ENCODE data around the gene RIMBP3C. TPM values are rescaled to one million over a fixed set of nuclear protein-coding genes. Genes with fewer than 3 reads are reported as not detected.
"Not testable (repeated sequence)": the region's sequence is repeated elsewhere in the genome, so short reads cannot be mapped to it uniquely, and the experiment has no call there.

Gene RIMBP3C
- total RNA-seq, 4 donors from 2014 or later: under 0.01 to 0.59 (median 0.25) TPM

- no peaks in the 10 kb centered on the region for H3K9me3 ChIP-seq
- peaks cover 0 to 21% (median 0%) of the 10 kb centered on the region in 3 donors for H3K36me3 ChIP-seq
- no peaks in the 10 kb centered on the region for H3K27me3 ChIP-seq
- no peak overlapping the region for H3K27ac ChIP-seq
- H3K4me3 ChIP-seq: no peak overlapping the region
- peaks cover 0 to 76% (median 29%) of the 10 kb centered on the region in 4 donors for H3K4me1 ChIP-seq
- no peak for DNase-seq (ENCODE audit: low spot score in 2 of 2)
- WGBS, 2 donors: 89 to 90% methylated on average over 4 to 8 of the region's 8 CpGs
- TF ChIP-seq POLR2A (IDR thresholded peaks at IDR 0.05) (no peak), EP300 (IDR thresholded peaks at IDR 0.05) (no peak)
- TF ChIP-seq, protein P1, sequence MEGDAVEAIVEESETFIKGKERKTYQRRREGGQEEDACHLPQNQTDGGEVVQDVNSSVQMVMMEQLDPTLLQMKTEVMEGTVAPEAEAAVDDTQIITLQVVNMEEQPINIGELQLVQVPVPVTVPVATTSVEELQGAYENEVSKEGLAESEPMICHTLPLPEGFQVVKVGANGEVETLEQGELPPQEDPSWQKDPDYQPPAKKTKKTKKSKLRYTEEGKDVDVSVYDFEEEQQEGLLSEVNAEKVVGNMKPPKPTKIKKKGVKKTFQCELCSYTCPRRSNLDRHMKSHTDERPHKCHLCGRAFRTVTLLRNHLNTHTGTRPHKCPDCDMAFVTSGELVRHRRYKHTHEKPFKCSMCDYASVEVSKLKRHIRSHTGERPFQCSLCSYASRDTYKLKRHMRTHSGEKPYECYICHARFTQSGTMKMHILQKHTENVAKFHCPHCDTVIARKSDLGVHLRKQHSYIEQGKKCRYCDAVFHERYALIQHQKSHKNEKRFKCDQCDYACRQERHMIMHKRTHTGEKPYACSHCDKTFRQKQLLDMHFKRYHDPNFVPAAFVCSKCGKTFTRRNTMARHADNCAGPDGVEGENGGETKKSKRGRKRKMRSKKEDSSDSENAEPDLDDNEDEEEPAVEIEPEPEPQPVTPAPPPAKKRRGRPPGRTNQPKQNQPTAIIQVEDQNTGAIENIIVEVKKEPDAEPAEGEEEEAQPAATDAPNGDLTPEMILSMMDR (IDR thresholded peaks at IDR 0.05): no peak
Observed at GRCh38 chr22:21589396-21589795, 38.1 kb upstream of the RIMBP3C start.

DNA sequence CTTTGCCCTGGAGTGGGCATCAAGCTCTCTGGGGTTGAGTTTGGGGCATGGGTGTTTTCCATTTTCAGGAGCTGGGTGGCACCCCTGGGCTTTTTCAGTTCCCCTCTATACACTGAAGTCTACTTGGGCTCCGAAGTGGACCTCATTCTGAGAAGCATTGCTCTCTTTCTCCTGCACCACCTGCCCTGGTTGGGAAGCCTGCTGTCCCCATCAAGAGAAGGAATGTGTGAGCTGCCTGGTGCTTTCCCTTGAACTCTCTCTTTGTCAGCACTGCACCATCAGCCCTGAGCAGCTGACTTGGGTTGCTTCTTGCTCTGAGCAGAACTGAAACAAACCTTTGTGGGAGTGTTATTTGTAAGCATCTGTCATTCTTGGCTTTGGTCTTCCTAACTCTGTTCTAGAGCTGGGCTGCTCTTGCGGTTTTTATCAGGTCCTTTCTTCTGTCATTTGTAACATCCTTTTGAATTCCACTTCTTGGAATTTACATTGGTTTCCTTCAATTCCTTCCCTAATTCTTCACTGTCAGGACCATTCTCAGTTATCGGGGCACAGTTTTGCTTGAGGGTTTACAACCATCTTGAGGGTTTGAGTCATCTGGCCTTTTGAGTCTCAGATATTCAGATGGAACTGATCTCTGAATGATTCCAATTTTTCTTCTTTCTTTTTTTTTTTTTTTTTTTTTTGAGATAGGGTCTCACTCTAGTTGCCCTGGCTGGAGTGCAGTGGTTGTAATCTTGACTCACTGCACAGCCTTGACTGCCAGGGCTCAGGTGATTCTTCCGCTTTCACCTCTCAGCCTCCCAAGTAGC, 36.7 kb upstream of the RIMBP3C start:
- DNase-seq (ENCODE audit: low spot score in 2 of 2): no peak
- TF ChIP-seq POLR2A (IDR thresholded peaks at IDR 0.05): no peak
- no peak for TF ChIP-seq EP300 (IDR thresholded peaks at IDR 0.05)
- WGBS, 2 donors: 50 to 72% methylated on average over 4 of the region's 4 CpGs
- no peaks in the 10 kb centered on the region for H3K27me3 ChIP-seq
- no peaks in the 10 kb centered on the region for H3K9me3 ChIP-seq
- peaks cover 0 to 70% (median 29%) of the 10 kb centered on the region in 4 donors for H3K4me1 ChIP-seq
- H3K36me3 ChIP-seq: peaks cover 0 to 7% (median 0%) of the 10 kb centered on the region in 3 donors
- no peak overlapping the region for H3K27ac ChIP-seq
- no peak overlapping the region for H3K4me3 ChIP-seq

GRCh38 chr22:21585389-21585788, 34.1 kb upstream of the RIMBP3C start:
- H3K9me3 ChIP-seq: no peaks in the 10 kb centered on the region

DNA sequence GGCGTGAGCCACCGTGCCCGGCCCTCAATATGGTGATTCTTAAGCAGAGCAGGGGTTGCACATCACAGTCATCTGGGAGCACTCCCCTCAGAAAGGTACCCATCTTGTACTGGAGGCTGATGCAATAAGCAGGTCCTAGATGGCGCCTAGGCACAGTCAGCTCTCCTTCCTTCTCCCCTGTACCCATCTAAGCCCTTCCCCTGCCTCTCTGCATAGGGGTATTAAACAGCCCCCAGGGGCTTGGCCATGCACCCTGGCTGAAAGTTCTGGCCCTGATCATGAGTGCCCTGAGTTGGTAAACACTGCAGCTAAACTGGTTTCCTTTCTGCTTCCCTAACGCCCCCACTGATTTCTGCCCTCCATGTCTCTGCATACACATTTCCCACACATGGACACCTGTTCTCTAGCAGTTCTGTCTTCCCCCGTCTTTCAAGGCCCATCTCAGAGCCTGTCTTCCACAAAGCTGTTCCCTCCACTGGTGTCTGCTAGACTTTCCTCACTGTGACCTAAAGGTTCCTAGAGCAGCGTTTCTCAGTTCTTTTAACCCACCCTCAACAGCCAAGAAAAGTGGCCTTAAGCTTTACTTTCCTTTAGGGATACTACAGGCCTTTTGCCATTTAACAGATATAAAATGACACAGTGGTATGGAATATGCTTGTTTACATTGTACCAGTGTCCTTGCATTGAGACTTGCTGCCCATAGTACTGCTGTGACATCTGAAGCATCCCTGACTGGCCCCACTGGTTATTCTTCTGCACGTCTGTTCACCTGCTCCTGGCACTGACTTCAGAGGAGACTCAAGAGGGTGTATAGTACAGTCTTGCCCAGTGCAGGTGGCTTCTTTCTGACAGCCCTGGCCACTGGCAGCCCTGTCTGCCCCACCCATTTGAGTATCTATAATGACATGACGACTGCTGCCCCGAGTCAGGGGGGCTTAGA, 31.8 kb upstream of the RIMBP3C start:
- H3K27ac ChIP-seq: no peak overlapping the region
- DNase-seq (ENCODE audit: low spot score in 2 of 2): no peak
- TF ChIP-seq POLR2A (IDR thresholded peaks at IDR 0.05) (no peak), EP300 (IDR thresholded peaks at IDR 0.05) (no peak)
- TF ChIP-seq, protein P1 (IDR thresholded peaks at IDR 0.05): no peak
- H3K36me3 ChIP-seq: no peaks in the 10 kb centered on the region
- H3K4me1 ChIP-seq: peaks cover 0 to 71% (median 34%) of the 10 kb centered on the region in 4 donors
- H3K27me3 ChIP-seq: no peaks in the 10 kb centered on the region
- H3K4me3 ChIP-seq: no peak overlapping the region
- 72 to 79% methylated on average over 10 of the region's 10 CpGs for WGBS, 2 donors
- H3K9me3 ChIP-seq: no peaks in the 10 kb centered on the region

More at GRCh38 chr22:21585389-21585788, 34.1 kb upstream of the RIMBP3C start:
- 74 to 86% methylated on average over 2 of the region's 2 CpGs for WGBS, 2 donors
- no peaks in the 10 kb centered on the region for H3K27me3 ChIP-seq
- peaks cover 0 to 71% (median 35%) of the 10 kb centered on the region in 4 donors for H3K4me1 ChIP-seq
- no peak for DNase-seq (ENCODE audit: low spot score in 2 of 2)
- TF ChIP-seq, protein P1 (IDR thresholded peaks at IDR 0.05): no peak
- TF ChIP-seq EP300 (IDR thresholded peaks at IDR 0.05) (no peak), POLR2A (IDR thresholded peaks at IDR 0.05) (no peak)
- H3K27ac ChIP-seq: no peak overlapping the region
- H3K4me3 ChIP-seq: no peak overlapping the region
- H3K36me3 ChIP-seq: no peaks in the 10 kb centered on the region

GRCh38 chr22:21581009-21581713, 29.9 kb upstream of the RIMBP3C start:
- not testable (repeated sequence) for DNase-seq (ENCODE audit: low spot score in 2 of 2); H3K27ac ChIP-seq; H3K27me3 ChIP-seq; H3K9me3 ChIP-seq; H3K36me3 ChIP-seq; H3K4me3 ChIP-seq
- 92 to 93% methylated on average over 10 of the region's 10 CpGs for WGBS, 2 donors
- peaks cover 0 to 70% (median 25%) of the 10 kb centered on the region in 4 donors for H3K4me1 ChIP-seq

GRCh38 chr22:21580623-21581007, 29.4 kb upstream of the RIMBP3C start:
- not testable (repeated sequence) for H3K27me3 ChIP-seq; H3K4me3 ChIP-seq; DNase-seq (ENCODE audit: low spot score in 2 of 2); H3K27ac ChIP-seq; H3K36me3 ChIP-seq; H3K9me3 ChIP-seq
- H3K4me1 ChIP-seq: peaks cover 0 to 64% (median 25%) of the 10 kb centered on the region in 4 donors
- 89 to 93% methylated on average over 9 of the region's 9 CpGs for WGBS, 2 donors
